ENCODE measurements around the gene PML.
"Not testable (repeated sequence)": the region's sequence is repeated elsewhere in the genome, so short reads cannot be mapped to it uniquely, and the experiment has no call there.

PML gene

GRCh38 chr15:73969151-73969759 lies 25.3 kb upstream of the PML start:
- no peak for TF ChIP-seq ZNF565 (CRISPR knock-in tag; conservative IDR thresholded peaks at IDR 0.05; ENCODE audit: low read depth)
- no peak for TF ChIP-seq TOX (CRISPR knock-in tag; IDR thresholded peaks at IDR 0.05; ENCODE audit: borderline replicate concordance)
- no peak for TF ChIP-seq ESRRG (CRISPR knock-in tag; IDR thresholded peaks at IDR 0.05)
- ATAC-seq, result peak; percentile 7; the same call in 1 of the 3 replicates

- peak; percentile 95 for ATAC-seq
- no peak for TF ChIP-seq BACH2 (CRISPR knock-in tag; IDR thresholded peaks at IDR 0.05; ENCODE audit: borderline replicate concordance)
- TF ChIP-seq TSHZ2 (CRISPR knock-in tag; IDR thresholded peaks at IDR 0.05), result no peak
- TF ChIP-seq PPARA (CRISPR knock-in tag; IDR thresholded peaks at IDR 0.05; ENCODE audit: borderline replicate concordance), result no peak
- TF ChIP-seq TOX (CRISPR knock-in tag; IDR thresholded peaks at IDR 0.05; ENCODE audit: borderline replicate concordance), result no peak
- no peak for TF ChIP-seq POU6F1 (CRISPR knock-in tag; IDR thresholded peaks at IDR 0.05; ENCODE audit: borderline replicate concordance, low read depth)
- no peak for TF ChIP-seq GLIS3 (CRISPR knock-in tag; IDR thresholded peaks at IDR 0.05)
- TF ChIP-seq TCF4 (CRISPR knock-in tag; IDR thresholded peaks at IDR 0.05; ENCODE audit: borderline replicate concordance), result no peak
- no peak for TF ChIP-seq ZNF70 (CRISPR knock-in tag; IDR thresholded peaks at IDR 0.05)
- TF ChIP-seq ESRRG (CRISPR knock-in tag; IDR thresholded peaks at IDR 0.05), result no peak
- no peak for TF ChIP-seq CSRNP3 (CRISPR knock-in tag; IDR thresholded peaks at IDR 0.05)
- TF ChIP-seq ARNTL (CRISPR knock-in tag; IDR thresholded peaks at IDR 0.05; ENCODE audit: borderline replicate concordance, low read depth), result no peak
- no peak for TF ChIP-seq RARB (CRISPR knock-in tag; IDR thresholded peaks at IDR 0.05)
- TF ChIP-seq PATZ1 (CRISPR knock-in tag; IDR thresholded peaks at IDR 0.05; ENCODE audit: borderline replicate concordance), result no peak
Observed at GRCh38 chr15:73972984-73973682, 21.4 kb upstream of the PML start.

- not testable (repeated sequence) for ATAC-seq
Observed at GRCh38 chr15:73973683-73974200, 20.8 kb upstream of the PML start.

- not testable (repeated sequence) for ATAC-seq
Observed at GRCh38 chr15:73975440-73976125, 18.9 kb upstream of the PML start.

GRCh38 chr15:73978896-73979295 lies 15.6 kb upstream of the PML start:
- TF ChIP-seq TCF4 (CRISPR knock-in tag; IDR thresholded peaks at IDR 0.05; ENCODE audit: borderline replicate concordance), result no peak
- no peak for TF ChIP-seq PPARA (CRISPR knock-in tag; IDR thresholded peaks at IDR 0.05; ENCODE audit: borderline replicate concordance)
- no peak for TF ChIP-seq ZC3H10 (CRISPR knock-in tag; IDR thresholded peaks at IDR 0.05)
- no peak for ATAC-seq
